Measurements from ENCODE around the gene R3HCC1L.

The R3HCC1L gene

GRCh38 chr10:98270073-98270740 lies 135.8 kb downstream of the R3HCC1L start:
- peaks cover 2% of the 10 kb centered on the region for H3K4me1 Mint-ChIP-seq (ENCODE audit: low read depth)
- DNase-seq = no peak
- peaks cover 70% of the 10 kb centered on the region for H3K27me3 Mint-ChIP-seq
- H3K36me3 Mint-ChIP-seq (ENCODE audit: low read depth) = no peaks in the 10 kb centered on the region
- no peaks in the 10 kb centered on the region for H3K9me3 Mint-ChIP-seq
- H3K4me3 Mint-ChIP-seq = no peak overlapping the region
- no peak overlapping the region for H3K27ac Mint-ChIP-seq

- Mint-ChIP-seq H3K27ac (no peak overlapping the region), H3K27me3 (peaks cover 70% of the 10 kb centered on the region), H3K4me1 (ENCODE audit: low read depth) (peaks cover 2% of the 10 kb centered on the region), H3K36me3 (ENCODE audit: low read depth) (no peaks in the 10 kb centered on the region), H3K9me3 (no peaks in the 10 kb centered on the region), H3K4me3 (no peak overlapping the region)
- DNase-seq = no peak
Observed at GRCh38 chr10:98270786-98271185, 136.3 kb downstream of the R3HCC1L start.

GRCh38 chr10:98272245-98272644 lies 137.8 kb downstream of the R3HCC1L start:
- Mint-ChIP-seq H3K27ac (no peak overlapping the region), H3K36me3 (ENCODE audit: low read depth) (no peaks in the 10 kb centered on the region), H3K9me3 (no peaks in the 10 kb centered on the region), H3K27me3 (peaks cover 58% of the 10 kb centered on the region), H3K4me3 (no peak overlapping the region), H3K4me1 (ENCODE audit: low read depth) (peaks cover 2% of the 10 kb centered on the region)
- DNase-seq = no peak

GRCh38 chr10:98272656-98273055 lies 138.2 kb downstream of the R3HCC1L start:
- Mint-ChIP-seq H3K9me3 (no peaks in the 10 kb centered on the region), H3K27ac (no peak overlapping the region), H3K36me3 (ENCODE audit: low read depth) (no peaks in the 10 kb centered on the region), H3K4me1 (ENCODE audit: low read depth) (peaks cover 2% of the 10 kb centered on the region), H3K27me3 (peaks cover 53% of the 10 kb centered on the region), H3K4me3 (no peak overlapping the region)
- DNase-seq = no peak

- no peaks in the 10 kb centered on the region for H3K36me3 Mint-ChIP-seq (ENCODE audit: low read depth)
- H3K4me3 Mint-ChIP-seq = no peak overlapping the region
- no peak overlapping the region for H3K27ac Mint-ChIP-seq
- H3K4me1 Mint-ChIP-seq (ENCODE audit: low read depth) = peaks cover 2% of the 10 kb centered on the region
- no peak for DNase-seq
- H3K9me3 Mint-ChIP-seq = no peaks in the 10 kb centered on the region
- peaks cover 53% of the 10 kb centered on the region for H3K27me3 Mint-ChIP-seq
Observed at GRCh38 chr10:98273057-98273850, 138.8 kb downstream of the R3HCC1L start.

GRCh38 chr10:98274562-98274961 lies 140.1 kb downstream of the R3HCC1L start:
- no peaks in the 10 kb centered on the region for H3K36me3 Mint-ChIP-seq (ENCODE audit: low read depth)
- no peaks in the 10 kb centered on the region for H3K9me3 Mint-ChIP-seq
- H3K4me3 Mint-ChIP-seq = no peak overlapping the region
- H3K27ac Mint-ChIP-seq = no peak overlapping the region
- DNase-seq = no peak
- peaks cover 41% of the 10 kb centered on the region for H3K27me3 Mint-ChIP-seq
- H3K4me1 Mint-ChIP-seq (ENCODE audit: low read depth) = no peaks in the 10 kb centered on the region

DNA sequence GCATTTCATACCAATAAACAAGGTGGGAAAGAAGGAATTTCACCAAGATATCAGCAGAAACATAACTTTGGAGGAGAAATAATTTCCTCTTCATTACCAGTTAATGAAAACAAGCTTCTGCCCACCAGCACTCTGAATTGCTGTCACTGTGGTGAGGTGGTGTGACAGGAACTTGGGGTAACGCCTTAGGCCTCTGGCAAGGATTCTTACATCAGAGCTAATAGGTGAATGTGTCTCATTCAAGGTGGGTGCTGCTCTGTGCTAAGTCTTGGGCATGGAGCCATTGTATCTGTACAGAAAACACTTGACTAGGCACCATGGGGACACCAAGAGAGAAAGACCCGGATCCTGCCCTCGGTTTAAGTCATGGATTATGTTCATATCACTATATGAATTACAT lies 141.9 kb downstream of the R3HCC1L start:
- Mint-ChIP-seq H3K27ac (no peak overlapping the region), H3K4me1 (ENCODE audit: low read depth) (no peaks in the 10 kb centered on the region), H3K36me3 (ENCODE audit: low read depth) (no peaks in the 10 kb centered on the region), H3K27me3 (peaks cover 39% of the 10 kb centered on the region), H3K4me3 (no peak overlapping the region), H3K9me3 (peaks cover 7% of the 10 kb centered on the region)
- no peak for DNase-seq

GRCh38 chr10:98285416-98285815 lies 151.0 kb downstream of the R3HCC1L start:
- peaks cover 33% of the 10 kb centered on the region for H3K27me3 Mint-ChIP-seq
- no peak for DNase-seq
- H3K27ac Mint-ChIP-seq = no peak overlapping the region
- no peaks in the 10 kb centered on the region for H3K4me1 Mint-ChIP-seq (ENCODE audit: low read depth)
- peaks cover 7% of the 10 kb centered on the region for H3K9me3 Mint-ChIP-seq
- H3K4me3 Mint-ChIP-seq = no peak overlapping the region
- no peaks in the 10 kb centered on the region for H3K36me3 Mint-ChIP-seq (ENCODE audit: low read depth)

DNA sequence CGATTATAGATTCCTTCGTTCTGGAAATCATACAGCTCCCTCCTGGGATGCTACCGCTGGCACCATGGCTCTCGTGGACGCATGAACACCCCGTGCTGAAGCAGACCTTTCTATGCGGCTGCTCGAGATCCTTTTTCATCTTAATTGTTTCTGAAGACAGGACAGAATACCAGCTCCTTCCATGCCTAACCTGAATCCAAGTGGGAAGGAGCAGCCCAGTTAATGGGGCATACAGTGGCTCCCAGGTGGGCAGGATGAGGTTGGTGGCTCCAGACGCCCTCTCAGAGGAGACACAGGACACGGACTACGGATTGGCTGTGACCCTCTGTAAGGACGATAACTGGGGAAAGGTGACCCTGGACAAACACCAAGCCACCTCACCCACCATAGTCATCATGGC lies 152.0 kb downstream of the R3HCC1L start:
- no peak for DNase-seq
- Mint-ChIP-seq H3K9me3 (no peaks in the 10 kb centered on the region), H3K4me1 (ENCODE audit: low read depth) (no peaks in the 10 kb centered on the region), H3K27ac (no peak overlapping the region), H3K4me3 (no peak overlapping the region), H3K27me3 (peaks cover 26% of the 10 kb centered on the region), H3K36me3 (ENCODE audit: low read depth) (no peaks in the 10 kb centered on the region)

DNA sequence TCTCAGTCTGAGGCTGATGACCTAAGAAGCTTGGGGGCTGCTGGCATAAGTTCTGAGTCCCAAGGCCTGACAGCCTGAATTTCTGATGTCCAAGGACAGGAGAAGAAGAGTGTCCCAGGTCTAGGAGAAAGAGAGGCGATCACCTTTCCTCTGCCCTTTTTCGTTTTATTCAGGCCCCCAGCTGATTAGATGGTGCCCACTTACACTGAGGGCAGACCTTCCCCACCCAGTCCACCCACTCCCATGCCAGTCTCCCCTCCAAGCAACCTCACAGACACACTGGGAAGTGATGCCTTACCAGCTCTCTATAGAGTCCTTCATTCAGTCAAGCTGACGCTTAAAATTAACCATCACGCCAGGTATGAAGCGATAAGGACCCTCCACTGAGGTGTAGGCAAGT lies 152.9 kb downstream of the R3HCC1L start:
- DNase-seq = no peak
- no peaks in the 10 kb centered on the region for H3K4me1 Mint-ChIP-seq (ENCODE audit: low read depth)
- H3K27me3 Mint-ChIP-seq = peaks cover 21% of the 10 kb centered on the region
- no peaks in the 10 kb centered on the region for H3K9me3 Mint-ChIP-seq
- H3K36me3 Mint-ChIP-seq (ENCODE audit: low read depth) = no peaks in the 10 kb centered on the region
- no peak overlapping the region for H3K27ac Mint-ChIP-seq
- H3K4me3 Mint-ChIP-seq = no peak overlapping the region

DNA sequence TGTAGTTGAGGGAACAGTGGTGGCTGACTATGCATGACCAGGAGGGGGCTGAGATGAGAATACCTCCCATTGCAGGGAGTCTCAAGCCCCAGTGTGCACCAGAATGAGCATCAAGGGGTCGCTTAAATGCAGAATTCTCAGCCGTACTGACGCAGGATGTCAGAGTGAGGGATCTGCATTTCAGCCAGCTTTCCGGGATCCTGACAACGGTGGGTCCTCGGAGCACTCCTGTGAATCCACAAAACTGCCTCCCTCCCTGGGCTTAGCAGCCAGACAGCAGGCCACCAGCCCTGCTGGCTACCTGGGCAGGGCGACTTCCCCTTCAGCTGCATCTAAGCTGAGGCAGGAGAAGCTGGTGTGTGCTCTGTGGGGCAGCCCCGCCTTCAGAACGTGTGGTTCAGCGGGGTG lies 155.3 kb downstream of the R3HCC1L start:
- no peaks in the 10 kb centered on the region for H3K9me3 Mint-ChIP-seq
- DNase-seq = no peak
- H3K27me3 Mint-ChIP-seq = peaks cover 10% of the 10 kb centered on the region
- no peaks in the 10 kb centered on the region for H3K4me1 Mint-ChIP-seq (ENCODE audit: low read depth)
- no peak overlapping the region for H3K4me3 Mint-ChIP-seq
- no peaks in the 10 kb centered on the region for H3K36me3 Mint-ChIP-seq (ENCODE audit: low read depth)
- no peak overlapping the region for H3K27ac Mint-ChIP-seq

- Mint-ChIP-seq H3K9me3 (no peaks in the 10 kb centered on the region), H3K36me3 (ENCODE audit: low read depth) (no peaks in the 10 kb centered on the region), H3K27me3 (peaks cover 25% of the 10 kb centered on the region), H3K4me3 (no peak overlapping the region), H3K27ac (no peak overlapping the region), H3K4me1 (ENCODE audit: low read depth) (no peaks in the 10 kb centered on the region)
- DNase-seq = no peak
Observed at GRCh38 chr10:98292971-98293370, 158.5 kb downstream of the R3HCC1L start.

GRCh38 chr10:98293550-98294269 lies 159.3 kb downstream of the R3HCC1L start:
- Mint-ChIP-seq H3K4me3 (no peak overlapping the region), H3K4me1 (ENCODE audit: low read depth) (no peaks in the 10 kb centered on the region)
- DNase-seq = no peak

GRCh38 chr10:98294270-98294627 lies 159.8 kb downstream of the R3HCC1L start:
- H3K4me1 Mint-ChIP-seq (ENCODE audit: low read depth) = no peaks in the 10 kb centered on the region

More at GRCh38 chr10:98293550-98294269, 159.3 kb downstream of the R3HCC1L start:
- no peaks in the 10 kb centered on the region for H3K9me3 Mint-ChIP-seq
- no peaks in the 10 kb centered on the region for H3K36me3 Mint-ChIP-seq (ENCODE audit: low read depth)
- peaks cover 32% of the 10 kb centered on the region for H3K27me3 Mint-ChIP-seq
- no peak overlapping the region for H3K27ac Mint-ChIP-seq

More at GRCh38 chr10:98294270-98294627, 159.8 kb downstream of the R3HCC1L start:
- no peaks in the 10 kb centered on the region for H3K9me3 Mint-ChIP-seq
- H3K27me3 Mint-ChIP-seq = peaks cover 36% of the 10 kb centered on the region
- H3K27ac Mint-ChIP-seq = no peak overlapping the region
- no peak overlapping the region for H3K4me3 Mint-ChIP-seq
- no peaks in the 10 kb centered on the region for H3K36me3 Mint-ChIP-seq (ENCODE audit: low read depth)
- DNase-seq = no peak
